H1 (cell line): Measurements from ENCODE around the gene IGFBP4.

Experiments
- BRCA1 ChIP-seq: IDR thresholded peaks from 2 replicates; pipeline ENCODE4 v1.6.1; 2012; ENCODE audit warnings: low read depth, low read length, improper control_type of control experiment
- CTCF ChIP-seq, 3 experiments: IDR thresholded peaks; 1 replicate in 2 of 3; 2 replicates in 1 of 3; pipeline versions ENCODE4 v1.5.1 to v1.6.1; 2011; ENCODE audit warnings: low read length in 3 of 3, mild to moderate bottlenecking in 3 of 3, inconsistent platforms in 2 of 3, low read depth in 1 of 3, moderate library complexity in 1 of 3; ENCODE audit not compliant: insufficient read depth in 1 of 3; ENCODE audit errors: control extremely low read depth in 1 of 3
- EP300 ChIP-seq, 2 experiments: IDR thresholded peaks; 1 replicate in 1 of 2; 2 replicates in 1 of 2; pipeline ENCODE4 v1.6.1; 2011 to 2012; ENCODE audit warnings: low read depth in 2 of 2, low read length in 2 of 2, mild to moderate bottlenecking in 2 of 2, borderline replicate concordance in 1 of 2, inconsistent platforms in 1 of 2, moderate library complexity in 1 of 2
- POLR2A ChIP-seq, 2 experiments: IDR thresholded peaks; 1 replicate in 1 of 2; 2 replicates in 1 of 2; pipeline ENCODE4 v1.6.1; 2011; ENCODE audit warnings: low read depth in 2 of 2, low read length in 2 of 2, mild to moderate bottlenecking in 2 of 2; ENCODE audit errors: control extremely low read depth in 1 of 2
- RNF2 ChIP-seq: fragments of 200-900, 300-1000 bp; sonication (generic); IDR thresholded peaks from 2 replicates; pipeline ENCODE4 v1.7.1; 2016; ENCODE audit warnings: borderline replicate concordance, low read depth, mild to moderate bottlenecking, antibody characterized with exemption, low read length; ENCODE audit not compliant: poor library complexity, severe bottlenecking; ENCODE audit errors: missing control alignments

- TF ChIP-seq EP300 (IDR thresholded peaks at IDR 0.05; ENCODE audit: borderline replicate concordance in 1 of 2, low read depth in 2 of 2, low read length in 2 of 2) = no peak
- TF ChIP-seq BRCA1 = no peak
- TF ChIP-seq CTCF (IDR thresholded peaks at IDR 0.05; ENCODE audit: control extremely low read depth in 1 of 3, insufficient read depth in 1 of 3, low read depth in 1 of 3, low read length in 3 of 3) = no peak
- no peak for TF ChIP-seq POLR2A (IDR thresholded peaks at IDR 0.05; ENCODE audit: control extremely low read depth in 1 of 2, low read depth in 2 of 2, low read length in 2 of 2)
- no peak for TF ChIP-seq RNF2
These were observed 18.6 kb downstream of the IGFBP4 start for GRCh38 chr17:40461732-40462342.
